Kidney (tissue), 14 donors: ENCODE data around the gene DYNC1I1. TPM values are rescaled to one million over a fixed set of nuclear protein-coding genes. Genes with fewer than 3 reads are reported as not detected.

Source experiments
- DNase-seq, 5 donors: peaks; one replicate each; pipeline ENCODE4 v3.0.0-alpha.2; 2013 to 2020
- FAIRE-seq: peaks from 2 replicates; lab custom pipeline; 2012; peaks lifted over from hg19 to GRCh38; lab: Jason Lieb, UNC
- H3K27ac ChIP-seq, 2 donors: one replicate each; pipeline ENCODE4 v1.7.0; 2013; ENCODE audit warnings: low read depth in 2 of 2, low read length in 2 of 2, inconsistent platforms in 1 of 2
- H3K27me3 ChIP-seq: one replicate; pipeline ENCODE4 v1.7.1; 2013; ENCODE audit warnings: low read length, inconsistent platforms; ENCODE audit not compliant: control insufficient read depth, insufficient read depth
- H3K36me3 ChIP-seq, 3 donors: one replicate each; pipeline versions ENCODE4 v1.7.0 to v1.7.1; 2013; ENCODE audit warnings: low read length in 3 of 3, control low read depth in 1 of 3, inconsistent platforms in 1 of 3; ENCODE audit not compliant: insufficient read depth in 3 of 3, control insufficient read depth in 2 of 3
- H3K4me1 ChIP-seq, 3 donors: one replicate each; pipeline versions ENCODE4 v1.7.0 to v1.7.1; 2013; ENCODE audit warnings: low read length in 3 of 3, inconsistent platforms in 1 of 3, low read depth in 1 of 3; ENCODE audit not compliant: control insufficient read depth in 2 of 3, insufficient read depth in 2 of 3
- H3K4me3 ChIP-seq, 3 donors: one replicate each; pipeline versions ENCODE4 v1.7.0 to v1.8.1; 2013; ENCODE audit warnings: low read length in 3 of 3, control low read depth in 1 of 3, inconsistent platforms in 1 of 3
- H3K9ac ChIP-seq, 3 donors: one replicate each; pipeline versions ENCODE4 v1.7.0 to v1.7.1; 2013; ENCODE audit warnings: low read length in 3 of 3, control low read depth in 1 of 3, inconsistent platforms in 1 of 3
- H3K9me3 ChIP-seq, 3 donors: one replicate each; pipeline versions ENCODE4 v1.7.0 to v1.7.1; 2013; ENCODE audit warnings: low read length in 3 of 3, control low read depth in 1 of 3, inconsistent platforms in 1 of 3; ENCODE audit not compliant: control insufficient read depth in 2 of 3, insufficient read depth in 1 of 3
- CTCF ChIP-seq: IDR thresholded peaks from 3 replicates; pipeline ENCODE4 v1.5.1; 2012; ENCODE audit warnings: mild to moderate bottlenecking, moderate library complexity, borderline replicate concordance; ENCODE audit not compliant: insufficient read depth; ENCODE audit errors: extremely low read depth
- intact Hi-C: fragments of 100-400 bp; cut with DNase I; formaldehyde crosslinking; loops from one replicate; pipeline ENCODE4 v1.11.1; 2022
- polyA plus RNA-seq: library from polyadenylated mRNA; stranded (reverse); fragments of 350-450 nt; fragmentation: Illumina TruSeq; extraction: RNeasy Lipid Tissue Mini Kit (QIAGEN cat#74804); gene quantifications from one replicate; pipeline ENCODE4 v1.2.3, GENCODE V29; 2014; ENCODE audit warnings: low read depth, low replicate concordance; ENCODE audit not compliant: insufficient read depth
- total RNA-seq: library from RNA; stranded (reverse); fragmentation: NEBNext Ultra II Directional; extraction: Animal tissue kit (Norgen Biotek cat#: 25700); gene quantifications from one replicate; pipeline ENCODE4 v1.2.1, GENCODE V29; 2021
- donor health status: control.
- donor health status: control.
- donor health status: control.
- donor health status: control.
- donor health status: control.
- donor health status: DM: yes; HTN: yes; CAD: no.
- donor health status: Normal renal cell carcinoma (clear cell type).

Gene DYNC1I1
- total and polyA plus RNA-seq, 2 donors from 2014 or later: 2.3 to 2.6 TPM

- FAIRE-seq (no peak), DNase-seq (no peak)
- Histone ChIP-seq H3K9ac (no peak overlapping the region), H3K27me3 (no peaks in the 10 kb centered on the region), H3K9me3 (no peaks in the 10 kb centered on the region), H3K4me3 (no peak overlapping the region), H3K27ac (no peak overlapping the region), H3K4me1 (no peaks in the 10 kb centered on the region), H3K36me3 (no peaks in the 10 kb centered on the region)
- intact Hi-C loops: no loop called here
- no peak for TF ChIP-seq CTCF
Measured at GRCh38 chr7:95951531-95951930, 179.2 kb downstream of the DYNC1I1 start.

GRCh38 chr7:95951997-95952795 is 179.8 kb downstream of the DYNC1I1 start:
- H3K36me3 ChIP-seq: no peaks in the 10 kb centered on the region
- no peaks in the 10 kb centered on the region for H3K9me3 ChIP-seq
- no peak overlapping the region for H3K9ac ChIP-seq
- no peaks in the 10 kb centered on the region for H3K27me3 ChIP-seq
- H3K4me3 ChIP-seq: no peak overlapping the region
- H3K27ac ChIP-seq: no peak overlapping the region
- no peak for TF ChIP-seq CTCF
- DNase-seq (no peak), FAIRE-seq (no peak)
- H3K4me1 ChIP-seq: no peaks in the 10 kb centered on the region
- intact Hi-C loops: no loop called here

GRCh38 chr7:95952851-95953250 is 180.5 kb downstream of the DYNC1I1 start:
- TF ChIP-seq CTCF: no peak
- intact Hi-C loops: no loop called here
- Histone ChIP-seq H3K27ac (no peak overlapping the region), H3K9me3 (no peaks in the 10 kb centered on the region), H3K4me3 (no peak overlapping the region), H3K27me3 (no peaks in the 10 kb centered on the region), H3K36me3 (no peaks in the 10 kb centered on the region), H3K4me1 (no peaks in the 10 kb centered on the region), H3K9ac (no peak overlapping the region)
- FAIRE-seq (no peak), DNase-seq (no peak)

GRCh38 chr7:95955748-95956147 is 183.4 kb downstream of the DYNC1I1 start:
- DNase-seq (no peak), FAIRE-seq (no peak)
- H3K27me3 ChIP-seq: no peaks in the 10 kb centered on the region
- no peaks in the 10 kb centered on the region for H3K4me1 ChIP-seq
- no peak for TF ChIP-seq CTCF
- H3K4me3 ChIP-seq: no peak overlapping the region
- H3K27ac ChIP-seq: no peak overlapping the region
- H3K9ac ChIP-seq: no peak overlapping the region
- H3K36me3 ChIP-seq: no peaks in the 10 kb centered on the region
- intact Hi-C loops: no loop called here
- no peaks in the 10 kb centered on the region for H3K9me3 ChIP-seq
